BJ (cell line): ENCODE data around the gene PPIA. TPM values are rescaled to one million over a fixed set of nuclear protein-coding genes. Genes with fewer than 3 reads are reported as not detected.

ENCODE experiments used
- CTCF ChIA-PET: fragments of 350-600 bp; formaldehyde crosslinking; extraction: SDS; loops from one replicate; lab custom pipeline; 2021; ENCODE audit warnings: antibody characterized with exemption, inconsistent platforms; lab: Yijun Ruan, JAX
- POLR2A ChIA-PET: fragments of 300-600 bp; sonication (Branson Sonifier 250); formaldehyde crosslinking; extraction: SDS; loops from one replicate; lab custom pipeline; 2021; ENCODE audit warnings: antibody characterized with exemption; lab: Charles Lee
- DNase-seq: peaks from one replicate; pipeline ENCODE4 v3.0.0-alpha.2; 2011; ENCODE audit warnings: low read depth
- H3K27me3 ChIP-seq: 2 replicates; pipeline ENCODE4 v1.6.0; 2011; ENCODE audit warnings: low read length; ENCODE audit not compliant: control insufficient read depth, insufficient read depth
- H3K36me3 ChIP-seq: 2 replicates; pipeline ENCODE4 v1.5.1; 2011; ENCODE audit warnings: low read length; ENCODE audit not compliant: control insufficient read depth, insufficient read depth
- H3K4me3 ChIP-seq: 2 replicates; pipeline ENCODE4 v1.5.1; 2011; ENCODE audit warnings: low read depth, mild to moderate bottlenecking, control low read depth, low read length
- CTCF ChIP-seq: IDR thresholded peaks from 2 replicates; pipeline ENCODE4 v1.5.1; 2011; ENCODE audit warnings: low read depth, mild to moderate bottlenecking, control low read depth, inconsistent platforms, low read length, moderate library complexity; ENCODE audit not compliant: insufficient read depth
- polyA plus RNA-seq: library from polyadenylated mRNA; depleted of rRNA; stranded (reverse); fragments of >200 nt; gene quantifications from 2 replicates; pipeline ENCODE4 v1.2.3, GENCODE V29; 2011

The PPIA gene
- polyA plus RNA-seq, 1 experiment: 3,555 TPM

- no peak for TF ChIP-seq CTCF
- ChIA-PET POLR2A (interaction anchor here (1.0 to 1.1 kb wide), 2 partner anchors 29 to 42 kb away, joined by 3 to 4 read pairs; partner anchors contain the start of gene PPIA), CTCF (interaction anchor here (1.6 kb wide), 2 partner anchors 23 to 80 kb away, joined by 4 to 5 read pairs; partner anchors contain the start of gene H2AZ2)
- Histone ChIP-seq H3K36me3 (peaks cover 36% of the 10 kb centered on the region), H3K27me3 (no peaks in the 10 kb centered on the region), H3K4me3 (no peak overlapping the region)
- DNase-seq: no peak
Observed at GRCh38 chr7:44767912-44768627, 28.4 kb upstream of the PPIA start.

GRCh38 chr7:44768628-44769371 is 27.7 kb upstream of the PPIA start:
- POLR2A ChIA-PET: interaction anchor here (0.6 to 1.0 kb wide), 2 partner anchors 34 to 41 kb away, joined by 4 to 5 read pairs; no protein-coding TSS in a partner anchor
- CTCF ChIA-PET: interaction anchor here (1.6 kb wide), 2 partner anchors 23 to 79 kb away, joined by 4 to 5 read pairs; partner anchors contain the start of gene H2AZ2
- TF ChIP-seq CTCF: no peak

GRCh38 chr7:44769376-44769775 is 27.1 kb upstream of the PPIA start:
- POLR2A ChIA-PET: interaction anchor here (0.6 kb wide), 1 partner anchor 35 kb away, joined by 5 read pairs; no protein-coding TSS in a partner anchor
- H3K27me3 ChIP-seq: no peaks in the 10 kb centered on the region
- DNase-seq: no peak
- CTCF ChIA-PET: interaction anchor here (1.6 kb wide), 1 partner anchor 22 kb away, joined by 4 read pairs; no protein-coding TSS in a partner anchor
- no peak overlapping the region for H3K4me3 ChIP-seq
- peaks cover 26% of the 10 kb centered on the region for H3K36me3 ChIP-seq
- TF ChIP-seq CTCF: no peak

More at GRCh38 chr7:44768628-44769371, 27.7 kb upstream of the PPIA start:
- Histone ChIP-seq H3K27me3 (no peaks in the 10 kb centered on the region), H3K4me3 (no peak overlapping the region), H3K36me3 (peaks cover 31% of the 10 kb centered on the region)
- DNase-seq: no peak

- CTCF ChIA-PET: no interaction called here
- no peak for TF ChIP-seq CTCF
- POLR2A ChIA-PET: interaction anchor here (0.6 kb wide), 2 partner anchors 35 to 274 kb away, joined by 3 to 5 read pairs; no protein-coding TSS in a partner anchor
- peak; percentile 41 for DNase-seq
- no peak overlapping the region for H3K4me3 ChIP-seq
- no peaks in the 10 kb centered on the region for H3K27me3 ChIP-seq
- peaks cover 22% of the 10 kb centered on the region for H3K36me3 ChIP-seq
Observed at GRCh38 chr7:44769776-44770294, 26.6 kb upstream of the PPIA start.

GRCh38 chr7:44771358-44771757 is 25.1 kb upstream of the PPIA start:
- TF ChIP-seq CTCF: no peak
- Histone ChIP-seq H3K27me3 (peaks cover 5% of the 10 kb centered on the region), H3K4me3 (no peak overlapping the region), H3K36me3 (peaks cover 8% of the 10 kb centered on the region; the same call in 1 of the 2 replicates)
- no peak for DNase-seq
- CTCF ChIA-PET: interaction anchor here (0.8 to 1.1 kb wide), 2 partner anchors 18 to 20 kb away, joined by 3 to 4 read pairs; no protein-coding TSS in a partner anchor
- POLR2A ChIA-PET: no interaction called here
